ENCODE data around the gene PCDHGA1.

Gene PCDHGA1

DNA sequence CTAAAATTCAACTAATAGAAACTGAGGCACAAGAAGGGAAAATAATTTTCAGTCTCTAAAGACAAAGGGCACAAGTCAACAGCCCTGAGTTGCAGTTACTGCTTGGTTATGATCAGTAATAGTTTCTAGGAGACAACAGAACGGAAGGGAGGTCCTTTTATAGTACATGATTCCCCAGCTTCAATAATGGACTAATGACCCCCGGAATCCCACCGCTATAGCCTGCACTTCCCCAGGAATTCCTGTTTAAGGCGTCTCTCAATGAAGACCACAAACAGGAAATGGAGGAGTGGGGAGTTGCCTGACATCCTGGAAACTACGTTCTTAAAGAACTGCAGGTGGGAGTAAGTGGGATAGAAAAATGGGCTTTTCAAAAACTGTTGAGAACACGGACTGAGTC, 227.8 kb downstream of the PCDHGA1 start:
- DNase-seq: no peak

DNA sequence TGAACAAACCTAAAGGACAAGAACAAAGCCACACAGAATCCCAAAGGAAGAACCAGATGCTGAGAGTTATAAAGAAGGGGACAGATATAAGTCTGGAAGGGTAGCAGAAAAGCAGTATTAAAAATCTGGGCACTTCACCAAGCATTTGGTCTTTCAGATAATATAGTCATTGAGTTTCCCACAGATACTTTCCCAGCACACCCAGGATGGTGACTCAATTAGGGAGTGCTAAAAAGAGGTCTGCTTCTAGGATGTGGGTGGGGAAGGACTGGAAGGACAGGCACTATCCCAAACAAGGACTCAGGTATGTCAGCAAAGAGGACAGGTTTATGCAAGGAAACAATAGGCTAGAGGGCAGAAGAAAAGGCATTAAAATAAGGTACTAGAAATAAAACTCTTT, 229.1 kb downstream of the PCDHGA1 start:
- no peak for DNase-seq

- DNase-seq: no peak
These were observed 229.8 kb downstream of the PCDHGA1 start for GRCh38 chr5:141560151-141560550.

DNA sequence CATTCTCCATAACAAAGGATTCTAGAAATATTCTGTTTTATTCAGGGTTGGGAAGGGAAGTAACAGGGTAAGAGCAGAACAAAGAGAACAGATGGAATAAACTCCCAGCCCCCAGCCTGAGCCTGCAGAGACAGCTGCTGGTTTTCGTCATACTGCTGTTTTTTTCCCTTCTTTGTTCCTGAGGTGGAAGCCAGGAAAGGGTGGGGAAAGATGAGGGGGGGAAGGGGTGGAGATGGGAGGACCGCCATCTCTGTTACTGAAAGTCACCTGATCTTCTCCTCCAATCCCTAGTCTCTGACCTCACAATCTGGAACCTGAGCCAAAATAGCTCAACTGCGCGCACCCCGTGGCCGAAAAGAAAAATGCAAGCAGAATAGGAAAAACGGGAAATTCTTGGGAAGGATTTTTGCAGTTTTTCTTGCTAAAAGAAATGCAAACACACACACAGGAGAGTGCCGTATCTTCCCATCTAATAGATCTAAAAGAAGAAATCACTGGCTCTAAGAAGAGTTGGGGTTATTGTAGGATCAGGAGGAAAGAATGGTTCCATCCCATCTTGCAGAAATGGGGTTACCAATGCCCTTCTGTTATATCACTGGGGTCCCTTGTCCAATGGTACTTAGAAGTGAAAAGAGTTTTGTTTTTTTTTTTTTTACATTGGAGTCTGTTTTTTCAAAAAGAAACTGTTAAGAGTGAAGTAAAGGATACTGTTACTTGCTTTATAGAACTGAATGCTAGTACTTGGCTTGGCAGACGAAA, 230.6 kb downstream of the PCDHGA1 start:
- no peak for DNase-seq

All from GF-D8 (cell line).